HUDEP-2 (cell line): ENCODE measurements around the gene DLGAP4.

Experiments used
- DNase-seq, 76 experiments: peaks; one replicate each; lab custom pipeline; 2025; ENCODE audit not compliant: unreplicated experiment in 76 of 76; lab: John Stamatoyannopoulos, UW

The DLGAP4 gene, protein sequence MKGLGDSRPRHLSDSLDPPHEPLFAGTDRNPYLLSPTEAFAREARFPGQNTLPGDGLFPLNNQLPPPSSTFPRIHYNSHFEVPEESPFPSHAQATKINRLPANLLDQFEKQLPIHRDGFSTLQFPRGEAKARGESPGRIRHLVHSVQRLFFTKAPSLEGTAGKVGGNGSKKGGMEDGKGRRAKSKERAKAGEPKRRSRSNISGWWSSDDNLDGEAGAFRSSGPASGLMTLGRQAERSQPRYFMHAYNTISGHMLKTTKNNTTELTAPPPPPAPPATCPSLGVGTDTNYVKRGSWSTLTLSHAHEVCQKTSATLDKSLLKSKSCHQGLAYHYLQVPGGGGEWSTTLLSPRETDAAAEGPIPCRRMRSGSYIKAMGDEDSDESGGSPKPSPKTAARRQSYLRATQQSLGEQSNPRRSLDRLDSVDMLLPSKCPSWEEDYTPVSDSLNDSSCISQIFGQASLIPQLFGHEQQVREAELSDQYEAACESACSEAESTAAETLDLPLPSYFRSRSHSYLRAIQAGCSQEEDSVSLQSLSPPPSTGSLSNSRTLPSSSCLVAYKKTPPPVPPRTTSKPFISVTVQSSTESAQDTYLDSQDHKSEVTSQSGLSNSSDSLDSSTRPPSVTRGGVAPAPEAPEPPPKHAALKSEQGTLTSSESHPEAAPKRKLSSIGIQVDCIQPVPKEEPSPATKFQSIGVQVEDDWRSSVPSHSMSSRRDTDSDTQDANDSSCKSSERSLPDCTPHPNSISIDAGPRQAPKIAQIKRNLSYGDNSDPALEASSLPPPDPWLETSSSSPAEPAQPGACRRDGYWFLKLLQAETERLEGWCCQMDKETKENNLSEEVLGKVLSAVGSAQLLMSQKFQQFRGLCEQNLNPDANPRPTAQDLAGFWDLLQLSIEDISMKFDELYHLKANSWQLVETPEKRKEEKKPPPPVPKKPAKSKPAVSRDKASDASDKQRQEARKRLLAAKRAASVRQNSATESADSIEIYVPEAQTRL

DNA sequence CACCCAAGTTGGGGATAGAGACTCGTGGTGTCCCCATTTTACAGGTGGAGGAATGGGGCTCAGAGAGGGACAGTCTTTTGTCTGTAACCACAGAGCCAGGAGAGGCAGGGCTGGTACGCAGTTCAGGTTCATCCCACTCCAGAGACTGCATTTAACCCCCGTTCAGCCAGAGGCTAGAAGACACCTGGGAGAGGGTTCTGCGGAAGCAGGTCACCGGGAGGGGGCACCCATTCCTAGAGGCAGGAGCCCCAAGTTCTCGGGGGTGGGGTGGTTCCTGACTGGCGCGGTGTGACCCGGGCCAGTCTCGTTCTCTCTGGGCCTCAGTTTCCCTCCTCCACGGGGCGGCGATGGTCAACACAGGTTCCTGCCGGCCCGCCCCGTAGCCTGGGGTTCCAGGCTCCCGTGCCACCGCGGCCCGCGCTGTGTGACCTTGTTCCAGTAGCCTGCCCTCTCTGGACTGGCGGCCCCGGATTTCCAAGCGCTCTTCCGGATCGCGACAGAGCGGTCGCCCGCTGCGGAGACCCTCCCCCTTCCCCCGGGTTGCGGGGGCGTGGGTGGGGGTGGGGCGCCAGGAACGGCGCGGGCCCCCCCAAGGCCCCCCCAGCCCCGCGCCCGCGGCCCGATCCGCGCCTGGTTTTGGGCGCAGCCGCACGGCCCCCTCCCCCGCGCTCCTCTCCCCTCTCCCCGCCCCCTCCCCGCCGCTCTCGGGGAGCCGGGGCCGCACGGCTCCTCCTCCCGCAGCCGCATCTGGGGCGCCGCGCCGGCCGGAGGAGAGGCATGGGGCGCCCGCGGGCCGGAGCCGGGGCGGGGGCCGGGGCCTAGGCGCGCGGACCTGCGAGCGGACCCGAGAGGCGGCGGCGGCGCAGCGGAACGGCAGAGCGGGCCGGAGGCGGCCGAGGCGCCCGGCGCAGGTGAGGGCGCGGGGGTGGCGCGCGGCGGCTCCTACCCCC is at the start of gene DLGAP4:
Gene DLGAP4, plus strand, starts transcription at position 738 of the 950 bp plus-strand sequence. CDS start 125,379 bp downstream, outside the sequence.
- no peak for DNase-seq

DNA sequence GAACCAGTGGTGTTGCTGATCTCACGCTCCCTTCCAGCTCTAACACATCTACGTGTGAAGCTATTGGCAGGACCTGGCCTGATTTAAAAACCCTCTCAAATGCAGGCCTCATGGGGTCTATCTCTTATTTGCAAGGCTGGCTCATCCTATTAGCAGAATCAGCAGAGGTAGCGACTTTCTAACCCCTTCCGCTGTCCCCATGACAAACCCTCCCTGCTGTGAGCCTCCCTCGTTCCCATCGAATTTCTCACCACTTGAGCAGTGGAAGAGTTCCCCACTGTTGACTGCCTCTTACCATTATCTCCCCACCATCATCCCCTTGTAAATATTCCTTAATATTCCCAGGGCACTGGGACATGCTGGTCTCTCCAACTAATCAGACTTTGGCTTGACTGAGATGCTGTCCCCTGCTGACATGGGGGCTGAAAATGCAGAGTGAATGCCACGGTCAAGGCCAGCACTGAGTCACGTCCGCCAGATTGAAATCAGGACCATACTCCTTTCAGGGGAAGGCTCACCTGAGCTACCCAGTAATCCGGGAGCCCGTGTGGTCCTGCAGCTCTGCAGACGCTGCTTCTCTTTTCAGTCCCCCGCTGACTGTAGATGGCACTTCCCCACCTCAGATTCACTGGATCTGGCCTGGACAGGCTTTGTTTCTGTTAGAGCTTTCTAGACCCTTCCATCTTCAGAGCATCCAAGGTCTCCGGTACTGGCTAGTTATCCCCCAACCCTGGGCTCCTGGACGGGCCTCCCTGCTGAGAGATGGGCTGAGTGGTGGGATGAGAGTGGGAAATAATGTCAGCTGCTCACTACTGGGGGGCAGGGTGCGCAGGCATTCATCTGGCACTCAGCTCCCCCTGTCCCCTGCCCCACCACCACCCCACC is 46.7 kb upstream of the DLGAP4 start:
- DNase-seq: no peak

DNA sequence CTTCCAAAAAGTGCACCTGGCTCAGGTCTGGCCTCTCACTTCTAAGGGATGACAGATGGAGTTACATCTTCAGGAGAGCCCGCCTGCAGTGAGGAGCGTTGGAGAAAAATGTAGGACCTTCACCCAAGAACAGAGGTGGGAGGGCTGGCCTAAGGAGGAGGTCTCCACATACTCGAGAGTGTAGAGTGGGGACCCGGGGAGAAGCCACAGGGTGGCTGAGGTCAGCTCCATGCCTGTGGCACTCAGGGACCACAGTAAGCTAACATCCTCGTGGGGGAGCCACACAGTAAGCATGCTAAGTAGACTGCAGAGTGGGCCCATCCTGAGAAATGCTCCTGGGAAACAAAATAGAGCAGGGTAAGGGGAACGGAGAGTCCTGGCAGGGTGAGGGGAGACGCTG is 45.8 kb upstream of the DLGAP4 start:
- no peak for DNase-seq

DNA sequence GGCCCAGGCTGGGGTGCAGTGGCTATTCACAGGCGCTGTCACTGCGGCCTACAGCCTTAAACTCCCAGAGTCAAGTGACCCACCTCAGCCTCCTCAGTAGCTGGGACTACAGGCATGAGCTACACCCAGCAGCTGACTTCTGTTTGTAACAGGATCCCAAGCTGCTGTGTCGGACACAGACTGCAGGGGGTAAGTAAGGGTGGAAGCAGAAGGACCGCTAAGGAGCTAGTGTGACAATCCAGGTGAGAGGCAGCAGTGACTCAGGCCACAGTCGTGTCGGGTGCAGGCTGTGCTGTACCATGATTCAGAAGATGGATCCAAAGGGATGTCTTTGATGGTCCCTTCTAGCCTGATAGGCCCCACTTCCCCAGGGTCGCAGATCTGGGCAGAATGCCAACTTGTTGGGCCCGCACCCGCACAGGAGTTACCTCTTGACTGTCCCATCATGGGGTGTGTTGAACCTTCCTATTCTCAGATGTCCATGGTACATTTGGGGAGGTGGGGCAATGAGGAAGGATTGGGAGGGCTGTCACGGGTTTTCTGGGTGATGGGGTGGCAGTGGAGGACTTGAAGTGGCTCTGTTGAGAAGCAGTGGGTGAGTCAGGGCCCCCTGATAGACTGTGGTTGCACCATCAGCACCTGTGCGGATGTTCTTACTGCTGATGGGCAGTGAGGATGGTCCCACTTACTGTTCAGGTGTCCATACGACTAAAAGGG is 44.6 kb upstream of the DLGAP4 start:
- DNase-seq: no peak

DNA sequence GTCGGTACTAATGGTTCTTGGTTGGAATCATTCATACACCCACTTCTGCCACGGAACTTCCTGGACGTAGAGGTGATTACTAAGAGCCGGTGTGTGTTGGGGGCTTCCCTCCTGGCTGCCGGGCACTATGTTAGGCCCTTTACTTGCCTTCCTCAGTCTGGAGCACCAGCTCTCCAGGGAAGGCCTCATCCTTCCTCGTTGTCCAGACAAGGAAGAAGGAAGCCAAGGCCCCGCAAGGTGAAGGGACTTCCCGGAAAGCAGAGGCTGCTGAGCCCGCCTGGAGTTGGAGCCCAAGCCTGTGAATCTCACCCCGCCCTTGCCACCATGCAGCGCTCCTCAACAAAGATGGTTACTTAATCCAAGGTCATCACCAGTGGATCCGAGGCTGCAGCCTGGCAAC is 43.7 kb upstream of the DLGAP4 start:
- no peak for DNase-seq

DNA sequence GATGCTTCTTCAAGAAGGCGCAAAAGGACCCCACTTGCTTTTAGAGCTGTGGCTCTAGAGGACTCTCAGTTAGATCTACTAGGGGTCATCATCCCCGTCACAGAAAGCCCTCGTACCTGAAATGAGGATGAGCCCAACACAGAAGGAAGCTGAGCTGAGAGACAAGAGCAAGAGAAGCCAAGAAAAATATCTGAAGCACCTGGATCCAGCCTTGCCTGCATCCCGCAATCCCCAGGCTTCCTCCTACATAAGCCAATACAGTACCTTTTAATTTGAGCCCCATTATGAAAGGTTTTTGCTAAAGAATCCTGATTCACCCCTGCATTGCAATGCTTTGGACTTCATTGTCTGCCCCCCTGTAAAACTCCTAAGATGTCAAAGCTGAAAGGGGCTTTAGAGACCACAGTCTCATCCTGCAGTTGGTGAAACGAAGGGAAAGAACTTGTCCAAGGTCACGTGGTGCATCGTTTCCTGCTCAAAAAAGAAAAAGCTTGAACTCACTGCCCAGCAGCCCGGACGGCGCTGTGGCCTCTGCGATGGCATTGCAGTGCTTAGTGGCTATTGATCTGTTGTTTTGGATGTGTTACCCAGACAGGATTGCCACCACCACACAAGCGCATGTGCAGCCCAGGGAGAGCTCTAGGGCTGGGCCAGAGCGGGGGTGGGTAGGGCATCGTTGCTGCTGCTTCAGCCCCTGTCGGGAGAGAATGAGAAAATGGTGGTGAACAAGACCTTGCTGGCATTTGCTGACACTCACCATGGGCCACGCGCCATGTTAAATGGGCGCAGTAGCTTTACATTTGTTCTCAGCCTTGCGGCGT is 41.5 kb upstream of the DLGAP4 start:
- DNase-seq: no peak

DNA sequence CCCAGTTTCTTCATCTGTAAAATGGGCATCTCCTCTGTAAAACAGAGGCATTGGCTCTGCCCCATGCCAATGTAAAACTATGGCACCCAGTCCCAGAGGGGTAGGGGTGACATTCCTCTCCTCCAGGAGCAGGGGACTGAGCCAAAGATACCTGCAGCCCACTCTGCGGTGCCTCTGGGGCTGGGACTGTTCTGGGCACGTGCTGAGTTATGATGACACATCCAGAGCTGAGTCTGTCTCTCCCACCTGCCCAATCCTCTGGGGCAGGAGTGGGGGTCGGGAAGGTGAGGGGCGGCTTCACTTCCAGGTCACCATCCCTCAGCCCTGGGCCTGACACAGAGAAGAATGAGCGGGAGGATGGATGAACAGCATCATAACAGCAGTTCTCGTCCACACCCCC is 40.0 kb upstream of the DLGAP4 start:
- DNase-seq: no peak

DNA sequence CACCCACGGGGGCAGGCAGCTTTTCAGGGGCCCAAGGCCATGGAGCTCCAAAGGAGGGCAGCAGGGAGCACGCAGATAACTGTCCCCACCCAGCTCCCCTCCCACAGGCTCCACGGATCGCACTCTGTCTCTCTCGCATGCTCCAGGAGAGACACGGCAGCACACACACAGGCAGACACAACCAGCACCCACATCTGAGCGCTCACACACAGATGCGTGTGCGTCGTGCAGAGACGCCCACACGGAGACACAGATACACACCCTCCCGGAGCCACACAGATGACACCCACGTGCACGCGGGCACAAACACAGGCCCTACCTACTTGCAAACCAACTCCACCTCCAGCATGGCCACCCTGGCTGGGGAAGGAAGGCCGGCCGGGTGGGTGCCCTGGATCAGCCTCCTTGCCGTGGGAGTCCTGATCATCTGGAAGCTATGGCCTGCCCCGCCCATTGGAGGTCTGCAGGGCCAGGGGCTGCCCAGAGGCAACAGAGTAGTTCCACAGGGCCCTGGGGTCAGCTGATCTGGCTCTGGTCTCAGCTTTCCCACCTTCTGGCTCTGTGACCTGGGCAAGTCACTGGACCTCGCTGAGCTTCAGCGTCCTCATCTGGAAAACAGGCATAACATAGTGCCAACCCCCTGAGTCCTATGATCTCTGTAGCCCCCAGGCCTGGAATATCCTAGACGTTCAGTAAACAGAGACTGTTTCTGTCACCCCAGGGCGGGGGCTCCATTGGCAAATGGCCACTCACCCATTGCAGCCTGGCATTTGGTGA is 38.3 kb upstream of the DLGAP4 start:
- DNase-seq: no peak

DNA sequence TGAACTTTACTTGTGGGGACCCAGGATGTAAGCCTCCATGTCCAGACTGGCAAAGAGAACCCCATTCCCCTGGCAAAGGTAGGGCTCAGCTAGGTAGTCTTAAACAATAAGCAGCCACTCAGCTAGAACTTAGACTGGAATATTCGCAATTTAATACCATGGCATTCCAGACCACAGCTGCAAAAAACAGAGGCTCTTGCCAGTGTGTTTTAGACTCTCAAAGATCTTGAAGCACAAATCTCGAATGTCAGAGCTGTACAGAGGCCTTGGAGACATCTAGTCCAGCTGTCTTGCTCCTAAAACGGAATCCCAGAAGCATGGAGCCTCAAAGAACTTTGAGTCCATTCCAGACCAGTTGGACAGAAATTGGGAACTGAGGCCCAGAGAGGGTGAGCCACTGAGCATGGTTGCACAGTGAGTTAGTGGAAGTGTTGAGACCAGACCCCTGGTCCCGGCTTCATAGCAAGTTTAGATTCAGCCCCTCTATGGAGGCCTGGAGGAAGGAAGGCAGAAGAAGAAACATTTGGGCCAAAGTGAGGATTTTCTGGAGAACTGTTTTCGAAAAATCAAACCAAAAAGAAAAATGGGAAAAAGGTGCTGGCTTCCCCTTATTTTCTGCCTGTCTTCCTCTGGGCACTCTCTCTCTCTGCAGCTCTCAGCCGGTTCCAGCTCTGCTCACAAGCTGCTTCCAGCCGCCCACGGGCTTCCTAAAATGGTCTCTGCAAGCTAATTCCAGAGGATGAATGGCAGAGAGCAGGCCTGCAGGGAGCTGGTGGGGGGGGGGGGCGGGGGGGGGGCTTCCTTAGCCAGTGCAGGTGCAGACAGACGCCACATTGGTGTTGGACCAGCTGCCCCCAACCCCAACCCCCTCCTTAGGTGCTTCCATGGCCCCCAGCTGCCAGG is 37.4 kb upstream of the DLGAP4 start:
- DNase-seq: no peak

DNA sequence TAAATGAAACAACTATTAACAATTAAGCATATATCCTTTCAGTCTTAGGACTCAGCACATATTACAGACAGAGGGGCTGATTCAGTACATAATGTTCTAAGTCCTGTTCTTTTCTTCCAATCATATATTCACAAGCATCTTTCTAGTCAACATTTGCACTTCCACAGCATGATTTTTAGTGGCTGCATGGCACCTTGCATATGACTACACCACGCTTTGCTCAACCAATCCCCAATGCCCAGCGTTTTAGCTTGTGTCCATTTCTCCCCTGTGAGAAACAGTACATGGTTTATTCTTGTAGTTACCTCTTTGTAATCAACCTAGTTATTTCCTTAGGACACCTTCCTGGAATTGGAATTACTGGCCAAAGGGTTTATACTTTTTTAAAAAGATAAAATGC is 36.6 kb upstream of the DLGAP4 start:
- no peak for DNase-seq

DNA sequence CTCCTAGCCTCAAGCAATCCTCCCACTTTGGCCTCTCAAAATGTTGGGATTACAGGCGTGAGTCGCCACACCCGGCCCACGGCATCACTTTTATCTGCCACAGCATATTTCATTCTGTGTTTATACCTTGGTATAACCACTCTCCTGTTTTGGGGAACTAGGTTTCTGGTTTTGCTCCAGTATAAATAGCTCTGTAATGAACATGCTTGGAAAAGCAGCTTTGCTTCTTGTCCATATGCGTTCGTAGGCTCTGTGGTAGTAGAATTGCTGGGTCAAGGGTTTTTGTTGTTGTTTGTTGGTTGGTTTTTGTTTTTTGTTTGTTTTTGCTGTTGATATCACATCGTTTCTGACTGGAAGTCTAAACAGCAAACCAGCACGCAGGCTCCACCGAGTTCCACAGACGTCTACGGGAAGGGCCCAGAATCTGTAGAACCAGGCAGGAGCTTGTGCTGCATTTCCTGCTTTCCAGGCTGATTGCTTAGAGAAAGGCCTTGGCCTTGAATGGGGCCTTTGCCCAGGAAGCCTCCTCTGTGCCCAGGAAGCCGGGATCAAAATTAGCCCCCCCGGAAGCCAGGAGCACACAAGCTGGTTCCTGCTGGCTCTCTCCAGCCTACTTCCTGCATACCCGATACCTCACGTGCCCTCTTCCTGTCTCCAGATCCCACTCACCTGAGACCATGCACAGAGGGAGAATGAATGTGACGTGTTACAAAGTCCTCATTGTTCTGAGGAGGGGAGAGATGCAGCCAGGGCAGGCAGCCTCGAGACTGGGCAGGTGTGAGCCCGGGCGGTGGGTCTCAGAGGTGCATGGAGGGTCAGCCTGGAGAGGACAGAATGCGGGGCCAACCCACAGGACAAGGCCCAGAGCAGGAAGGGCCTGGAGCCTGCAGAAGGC is 35.1 kb upstream of the DLGAP4 start:
- DNase-seq: no peak

DNA sequence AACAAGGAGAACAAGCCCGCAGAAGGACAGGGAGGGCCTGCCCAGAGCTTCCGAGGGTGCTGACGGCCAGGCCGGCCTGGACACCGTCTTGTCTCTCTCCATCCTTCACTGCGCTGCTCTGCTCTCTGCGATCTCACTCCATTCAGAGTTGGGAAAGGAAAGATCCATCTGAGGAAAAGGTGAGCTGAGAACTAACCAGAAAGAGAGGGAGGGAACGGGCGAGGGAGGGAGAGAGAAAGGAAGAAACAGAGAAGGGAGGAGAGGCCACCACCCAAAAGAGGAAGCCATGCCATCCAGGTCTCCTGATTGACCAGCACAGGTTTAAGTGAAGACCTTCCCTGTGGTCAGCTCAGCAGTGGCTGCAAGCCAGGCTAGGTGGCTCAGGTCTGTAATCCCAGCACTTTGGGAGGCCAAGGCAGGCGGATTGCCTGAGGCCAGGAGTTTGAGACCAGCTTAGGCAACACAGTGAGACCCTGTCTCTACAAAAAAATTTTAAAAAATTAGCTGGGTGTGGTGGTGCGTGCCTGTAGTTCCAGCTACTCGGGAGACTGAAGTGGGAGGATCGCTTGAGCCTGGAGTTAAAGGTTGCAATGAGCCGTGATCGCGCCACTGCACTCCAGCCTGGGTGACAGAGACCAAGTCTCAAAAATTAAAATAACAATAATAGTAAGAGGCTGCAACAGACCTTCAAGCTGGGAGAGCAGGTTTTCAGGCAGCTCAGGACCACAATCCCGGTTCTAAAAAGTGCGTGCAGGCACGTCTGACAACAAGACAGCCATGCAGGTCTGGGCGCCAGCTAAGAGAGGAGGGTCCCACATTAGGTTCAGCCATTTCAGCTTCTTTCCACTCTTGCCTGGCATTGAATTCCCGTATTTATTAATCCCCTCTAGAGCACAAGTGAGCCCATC is 34.2 kb upstream of the DLGAP4 start:
- DNase-seq: no peak

DNA sequence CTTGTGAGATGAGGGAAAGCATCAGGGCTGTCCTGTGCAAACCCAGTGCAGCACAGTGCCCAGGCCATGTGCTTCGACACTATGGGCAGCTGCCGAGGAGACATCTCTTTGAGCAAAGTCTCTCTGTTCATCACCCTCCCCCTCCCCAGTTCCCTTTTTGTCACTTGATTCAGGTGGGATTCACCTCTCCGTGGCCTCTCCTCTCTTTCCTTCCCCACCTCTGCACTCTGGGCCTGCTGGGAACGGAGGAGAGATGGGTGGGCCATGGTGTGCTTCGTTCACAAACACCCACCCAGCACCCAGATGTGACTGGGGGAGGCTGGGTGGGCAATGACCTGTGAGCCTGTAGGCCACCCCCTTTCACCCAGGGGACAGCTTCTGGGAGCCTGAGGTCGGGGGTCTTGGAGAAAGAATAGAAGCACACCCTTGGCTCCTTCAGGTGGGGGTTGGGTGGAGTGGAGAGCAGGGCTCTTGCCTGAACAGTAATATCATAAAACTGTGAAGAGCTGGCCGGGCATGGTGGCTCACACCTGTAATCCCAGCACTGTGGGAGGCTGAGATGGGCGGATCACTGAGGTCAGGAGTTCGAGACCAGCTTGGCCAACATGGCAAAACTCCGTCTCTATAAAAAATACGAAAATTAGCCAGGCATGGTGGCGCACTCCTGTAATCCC is 33.5 kb upstream of the DLGAP4 start:
- no peak for DNase-seq
